Testis (tissue), 3 donors: ENCODE data around the gene ACSL1. TPM values are rescaled to one million over a fixed set of nuclear protein-coding genes. Genes with fewer than 3 reads are reported as not detected.
"Not testable (repeated sequence)": the region's sequence is repeated elsewhere in the genome, so short reads cannot be mapped to it uniquely, and the experiment has no call there.

Experiments
- DNase-seq: peaks from one replicate; pipeline ENCODE4 v3.0.0-alpha.2; 2019
- H3K27ac ChIP-seq, 2 donors: fragments of 200-600 bp; sonication (generic); one replicate each; pipeline ENCODE4 v1.5.1; 2019
- H3K27me3 ChIP-seq: fragments of 200-600 bp; sonication (generic); one replicate; pipeline ENCODE4 v1.5.1; 2019
- H3K36me3 ChIP-seq: fragments of 200-600 bp; sonication (generic); one replicate; pipeline ENCODE4 v1.5.1; 2017; ENCODE audit warnings: low read depth; ENCODE audit errors: missing control alignments
- H3K4me1 ChIP-seq: fragments of 200-600 bp; sonication (generic); one replicate; pipeline ENCODE4 v1.5.1; 2019
- H3K4me3 ChIP-seq, 2 donors: fragments of 200-600 bp; sonication (generic); one replicate each; pipeline ENCODE4 v1.5.1; 2017 to 2019
- H3K9me3 ChIP-seq: fragments of 200-600 bp; sonication (generic); one replicate; pipeline ENCODE4 v1.5.1; 2017
- CTCF ChIP-seq, 3 experiments: fragments of 450-650 bp in 2 of 3; fragments of 200-600 bp in 1 of 3; sonication (generic) in 1 of 3; IDR thresholded peaks; one replicate each; pipeline ENCODE4 v1.5.1; 2016 to 2019; ENCODE audit warnings: antibody characterized with exemption in 3 of 3, mild to moderate bottlenecking in 2 of 3, moderate library complexity in 1 of 3
- POLR2A ChIP-seq: fragments of 450-650 bp; IDR thresholded peaks from one replicate; pipeline ENCODE4 v1.6.1; 2017; ENCODE audit warnings: antibody characterized with exemption, mild to moderate bottlenecking, moderate library complexity
- WGBS, 2 donors: methylation state at CpG; one replicate each; pipeline ENCODE4 v1.1.5; 2018; 5-methylcytosine and 5-hydroxymethylcytosine counted together
- intact Hi-C: fragments of 100-400 bp; cut with DNase I; formaldehyde crosslinking; loops from one replicate; pipeline ENCODE4 v1.15.1; 2023; ENCODE audit warnings: low total_unique reads
- polyA plus RNA-seq: library from polyadenylated mRNA; stranded (reverse); fragments of 350-450 nt; fragmentation: Illumina TruSeq; extraction: RNeasy Lipid Tissue Mini Kit (QIAGEN cat#74804); gene quantifications from one replicate; pipeline ENCODE4 v1.2.3, GENCODE V29; 2014; ENCODE audit warnings: low read depth, low replicate concordance; ENCODE audit not compliant: insufficient read depth
- total RNA-seq, 2 donors: library from RNA; depleted of rRNA; stranded (reverse); fragments of >200 nt; gene quantifications; one replicate each; pipeline ENCODE4 v1.2.3, GENCODE V29; 2016

The ACSL1 gene
- total and polyA plus RNA-seq, 3 donors from 2014 or later = 31.6 to 81.8 (median 59.8) TPM

GRCh38 chr4:184747034-184747830 is 78.5 kb downstream of the ACSL1 start:
- no peak overlapping the region for H3K4me3 ChIP-seq
- no peak for DNase-seq

DNA sequence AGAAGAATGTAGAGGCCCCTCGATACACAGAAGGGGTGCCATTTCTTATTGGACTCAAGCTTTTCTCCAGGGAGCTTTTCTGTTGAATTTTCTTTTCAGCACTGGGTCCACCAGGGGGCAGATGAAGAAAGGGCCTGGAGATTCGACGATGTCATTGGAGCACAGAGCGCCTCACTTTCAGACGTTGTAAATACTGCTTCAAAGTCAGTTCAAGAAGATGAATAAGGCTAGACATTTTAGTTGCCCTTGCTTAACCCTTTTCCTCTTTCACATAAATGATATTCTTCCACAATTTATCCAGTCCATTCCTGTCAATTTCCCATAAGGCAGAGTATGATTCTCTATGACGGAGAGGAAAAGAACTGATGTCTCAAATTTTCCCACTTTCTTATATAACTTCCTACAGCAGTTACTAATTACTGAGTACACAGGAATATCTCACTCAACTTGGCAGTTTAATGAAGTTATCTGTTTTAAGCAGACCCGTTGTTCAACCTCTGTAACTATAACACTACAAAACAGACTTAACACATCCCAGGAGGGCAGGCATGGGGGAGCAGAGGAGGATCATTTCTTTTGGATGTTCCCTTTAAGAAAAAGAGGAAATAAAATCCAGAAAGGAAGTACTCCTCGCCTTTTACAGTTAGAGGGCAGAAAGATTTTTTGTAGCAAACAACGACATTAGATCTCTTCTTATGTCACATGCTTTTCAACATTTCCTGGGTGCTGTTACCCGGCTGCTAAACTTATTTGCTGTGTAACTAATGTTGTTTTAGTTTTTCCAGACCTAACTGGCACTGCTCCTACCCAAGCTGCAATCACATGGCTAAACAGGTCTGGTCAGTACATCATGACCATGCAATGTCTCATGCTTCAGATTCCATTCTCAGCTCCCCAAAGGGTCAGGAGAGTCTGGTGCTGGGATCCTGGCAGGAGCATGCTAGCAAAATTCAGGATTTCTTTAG is 79.7 kb downstream of the ACSL1 start:
- no peaks in the 10 kb centered on the region for H3K27me3 ChIP-seq
- intact Hi-C loops = loop anchor here (10.0 kb wide), 1 partner anchor 101 kb away; the partner anchor contains the start of genes CASP3 and PRIMPOL
- H3K27ac ChIP-seq = peak overlapping the region; percentile 56 to 65
- 21 to 27% methylated on average over 10 of the region's 10 CpGs for WGBS, 2 donors
- H3K9me3 ChIP-seq = no peaks in the 10 kb centered on the region
- peak; percentile 85 for DNase-seq
- peaks cover 33% of the 10 kb centered on the region for H3K4me1 ChIP-seq
- TF ChIP-seq CTCF (IDR thresholded peaks at IDR 0.05) (peak; percentile 71 to 82 (median 82)), POLR2A (no peak)
- no peaks in the 10 kb centered on the region for H3K36me3 ChIP-seq
- H3K4me3 ChIP-seq = no peak overlapping the region

More at GRCh38 chr4:184747034-184747830, 78.5 kb downstream of the ACSL1 start:
- Histone ChIP-seq H3K27me3 (no peaks in the 10 kb centered on the region), H3K36me3 (no peaks in the 10 kb centered on the region), H3K4me1 (peaks cover 33% of the 10 kb centered on the region), H3K27ac (peak overlapping the region; percentile 56 to 65), H3K9me3 (no peaks in the 10 kb centered on the region)
- TF ChIP-seq CTCF (IDR thresholded peaks at IDR 0.05) = no peak
- TF ChIP-seq POLR2A = no peak
- WGBS, 2 donors = 66 to 74% methylated on average over 4 of the region's 4 CpGs
- intact Hi-C loops = loop anchor here (10.0 kb wide), 1 partner anchor 102 kb away; the partner anchor contains the start of genes CASP3 and PRIMPOL

DNA sequence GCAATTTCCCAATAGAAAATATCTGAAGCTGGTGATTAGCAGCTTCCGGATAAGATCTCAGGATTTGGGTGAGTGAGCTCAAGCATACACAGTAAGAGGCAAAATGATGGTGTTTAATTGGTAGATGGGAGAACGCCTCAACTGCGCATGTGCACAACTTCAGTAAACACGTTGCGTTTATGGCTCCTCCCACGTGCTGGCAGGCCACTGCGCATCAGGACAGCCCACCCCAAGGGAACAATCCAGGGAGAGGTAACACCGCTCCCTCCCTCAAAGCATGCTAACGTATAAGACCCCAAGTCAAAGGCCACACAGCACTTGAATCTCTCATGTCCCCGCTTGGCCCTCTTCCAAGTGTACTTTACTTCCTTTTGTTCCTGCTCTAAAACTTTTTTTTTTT is 81.5 kb downstream of the ACSL1 start:
- Histone ChIP-seq H3K27ac (no peak overlapping the region), H3K27me3 (no peaks in the 10 kb centered on the region), H3K4me1 (peaks cover 33% of the 10 kb centered on the region), H3K36me3 (no peaks in the 10 kb centered on the region), H3K4me3 (no peak overlapping the region), H3K9me3 (no peaks in the 10 kb centered on the region)
- WGBS, 2 donors = 61 to 75% methylated on average over 10 of the region's 10 CpGs
- DNase-seq = peak; percentile 51
- TF ChIP-seq CTCF (IDR thresholded peaks at IDR 0.05) (no peak), POLR2A (no peak)
- intact Hi-C loops = loop anchor here (10.0 kb wide), 1 partner anchor 99 kb away; the partner anchor contains the start of genes CASP3 and PRIMPOL

DNA sequence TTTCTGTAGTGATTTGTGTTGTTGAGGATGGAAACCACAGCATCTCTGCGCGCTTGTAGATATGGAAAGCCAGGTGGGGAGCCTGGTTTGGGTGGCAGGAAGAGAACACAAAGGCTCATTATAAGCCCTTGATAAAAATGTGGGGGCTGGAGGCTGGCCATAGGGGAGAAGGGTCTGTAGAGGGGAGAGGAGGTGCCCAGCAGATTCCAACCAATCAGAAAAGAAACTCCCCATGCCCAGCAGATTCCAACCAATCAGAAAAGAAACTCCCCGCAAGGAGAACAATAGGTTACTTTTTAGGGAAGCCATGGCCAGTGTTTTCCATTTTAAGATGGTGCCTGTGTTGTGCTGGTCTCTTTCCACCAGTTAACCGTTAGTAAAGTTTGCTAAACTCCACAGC is 82.1 kb downstream of the ACSL1 start:
- H3K36me3 ChIP-seq = no peaks in the 10 kb centered on the region
- H3K27ac ChIP-seq = no peak overlapping the region
- H3K4me3 ChIP-seq = no peak overlapping the region
- 59 to 65% methylated on average over 4 of the region's 4 CpGs for WGBS, 2 donors
- H3K27me3 ChIP-seq = no peaks in the 10 kb centered on the region
- no peaks in the 10 kb centered on the region for H3K9me3 ChIP-seq
- H3K4me1 ChIP-seq = peaks cover 28% of the 10 kb centered on the region
- DNase-seq = no peak
- intact Hi-C loops = loop anchor here (10.0 kb wide), 1 partner anchor 99 kb away; the partner anchor contains the start of genes CASP3 and PRIMPOL
- no peak for TF ChIP-seq CTCF (IDR thresholded peaks at IDR 0.05)
- TF ChIP-seq POLR2A = no peak

DNA sequence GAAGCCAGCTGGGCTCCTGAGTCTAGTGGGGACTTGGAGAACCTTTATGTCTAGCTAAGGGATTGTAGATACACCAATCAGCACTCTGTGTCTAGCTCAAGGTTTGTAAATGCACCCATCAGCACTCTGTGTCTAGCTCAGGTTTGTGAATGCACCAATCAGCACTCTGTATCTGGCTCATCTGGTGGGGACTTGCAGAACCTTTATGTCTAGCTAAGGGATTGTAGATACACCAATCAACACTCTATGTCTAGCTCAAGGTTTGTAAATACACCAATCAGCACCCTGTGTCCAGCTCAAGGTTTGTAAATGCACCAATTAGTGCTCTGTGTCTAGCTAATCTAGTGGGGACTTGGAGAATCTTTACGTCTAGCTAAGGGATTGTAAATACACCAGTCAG is 84.1 kb downstream of the ACSL1 start:
- H3K9me3 ChIP-seq, H3K4me3 ChIP-seq, DNase-seq, H3K27ac ChIP-seq, H3K4me1 ChIP-seq, H3K27me3 ChIP-seq, H3K36me3 ChIP-seq: not testable (repeated sequence)
- WGBS, 2 donors = 60 to 92% methylated on average over 1 of the region's 1 CpG
- intact Hi-C loops = loop anchor here (10.0 kb wide), 1 partner anchor 97 kb away; the partner anchor contains the start of genes CASP3 and PRIMPOL
